SK-N-SH treated with all-trans-retinoic acid at 6 μM for 48 hours (cell line): ENCODE results near the gene ZNF460.

Source experiments
- CSDC2 ChIP-seq: fragments of 250-450 bp; sonication (Bioruptor Pico); IDR thresholded peaks from 2 replicates; pipeline ENCODE4 v1.5.0; 2020; ENCODE audit warnings: mild to moderate bottlenecking, moderate library complexity
- ESRRG ChIP-seq: fragments of 250-450 bp; sonication (Bioruptor Pico); IDR thresholded peaks from 2 replicates; pipeline ENCODE4 v1.6.1; 2021; ENCODE audit warnings: mild to moderate bottlenecking
- ZFP3 ChIP-seq: fragments of 250-450 bp; sonication (Bioruptor Pico); IDR thresholded peaks from 2 replicates; pipeline ENCODE4 v1.5.0; 2020; ENCODE audit warnings: mild to moderate bottlenecking, moderate library complexity
- ZFP30 ChIP-seq: fragments of 450-650 bp; formaldehyde crosslinking; IDR thresholded peaks from 2 replicates; pipeline ENCODE4 v1.5.0; 2022; ENCODE audit warnings: mild to moderate bottlenecking, moderate library complexity
- TF ChIP-seq, protein P1 (sequence below): fragments of 250-450 bp; sonication (Bioruptor Pico); IDR thresholded peaks from 2 replicates; pipeline ENCODE4 v1.8.0; 2020; ENCODE audit warnings: mild to moderate bottlenecking, moderate library complexity, borderline replicate concordance
- TF ChIP-seq, protein P2 (sequence below): fragments of 250-450 bp; sonication (Bioruptor Pico); IDR thresholded peaks from 2 replicates; pipeline ENCODE4 v1.5.1; 2020; ENCODE audit warnings: low read depth, mild to moderate bottlenecking, moderate library complexity

- no peak for TF ChIP-seq ZFP30 (CRISPR knock-in tag)
- TF ChIP-seq CSDC2 (CRISPR knock-in tag), result no peak
- TF ChIP-seq ESRRG (CRISPR knock-in tag), result no peak
- TF ChIP-seq, protein P1, sequence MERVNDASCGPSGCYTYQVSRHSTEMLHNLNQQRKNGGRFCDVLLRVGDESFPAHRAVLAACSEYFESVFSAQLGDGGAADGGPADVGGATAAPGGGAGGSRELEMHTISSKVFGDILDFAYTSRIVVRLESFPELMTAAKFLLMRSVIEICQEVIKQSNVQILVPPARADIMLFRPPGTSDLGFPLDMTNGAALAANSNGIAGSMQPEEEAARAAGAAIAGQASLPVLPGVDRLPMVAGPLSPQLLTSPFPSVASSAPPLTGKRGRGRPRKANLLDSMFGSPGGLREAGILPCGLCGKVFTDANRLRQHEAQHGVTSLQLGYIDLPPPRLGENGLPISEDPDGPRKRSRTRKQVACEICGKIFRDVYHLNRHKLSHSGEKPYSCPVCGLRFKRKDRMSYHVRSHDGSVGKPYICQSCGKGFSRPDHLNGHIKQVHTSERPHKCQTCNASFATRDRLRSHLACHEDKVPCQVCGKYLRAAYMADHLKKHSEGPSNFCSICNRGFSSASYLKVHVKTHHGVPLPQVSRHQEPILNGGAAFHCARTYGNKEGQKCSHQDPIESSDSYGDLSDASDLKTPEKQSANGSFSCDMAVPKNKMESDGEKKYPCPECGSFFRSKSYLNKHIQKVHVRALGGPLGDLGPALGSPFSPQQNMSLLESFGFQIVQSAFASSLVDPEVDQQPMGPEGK (CRISPR knock-in tag), result no peak
- TF ChIP-seq, protein P2, sequence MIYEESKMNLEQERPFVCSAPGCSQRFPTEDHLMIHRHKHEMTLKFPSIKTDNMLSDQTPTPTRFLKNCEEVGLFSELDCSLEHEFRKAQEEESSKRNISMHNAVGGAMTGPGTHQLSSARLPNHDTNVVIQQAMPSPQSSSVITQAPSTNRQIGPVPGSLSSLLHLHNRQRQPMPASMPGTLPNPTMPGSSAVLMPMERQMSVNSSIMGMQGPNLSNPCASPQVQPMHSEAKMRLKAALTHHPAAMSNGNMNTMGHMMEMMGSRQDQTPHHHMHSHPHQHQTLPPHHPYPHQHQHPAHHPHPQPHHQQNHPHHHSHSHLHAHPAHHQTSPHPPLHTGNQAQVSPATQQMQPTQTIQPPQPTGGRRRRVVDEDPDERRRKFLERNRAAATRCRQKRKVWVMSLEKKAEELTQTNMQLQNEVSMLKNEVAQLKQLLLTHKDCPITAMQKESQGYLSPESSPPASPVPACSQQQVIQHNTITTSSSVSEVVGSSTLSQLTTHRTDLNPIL (CRISPR knock-in tag), result no peak
- TF ChIP-seq ZFP3 (CRISPR knock-in tag), result no peak
Observed at GRCh38 chr19:57310792-57311191, 30.5 kb downstream of the ZNF460 start.
